Fibroblast of lung (primary cell): Measurements from ENCODE around the gene ATP13A2. TPM values are rescaled to one million over a fixed set of nuclear protein-coding genes. Genes with fewer than 3 reads are reported as not detected.
"Not testable (repeated sequence)": the region's sequence is repeated elsewhere in the genome, so short reads cannot be mapped to it uniquely, and the experiment has no call there.

Experiments used
- DNase-seq, 2 donors: peaks; one replicate each; pipeline versions ENCODE4 v3.0.0 to v3.0.0-alpha.2; 2010; ENCODE audit warnings: low read depth in 2 of 2
- H2AFZ ChIP-seq: 2 replicates; pipeline ENCODE4 v1.5.1; 2012; ENCODE audit warnings: low read length, control low read depth, inconsistent platforms
- H3K27ac ChIP-seq: 2 replicates; pipeline ENCODE4 v1.5.1; 2011; ENCODE audit warnings: low read length, control low read depth; ENCODE audit not compliant: insufficient read depth
- H3K27me3 ChIP-seq: 2 replicates; pipeline ENCODE4 v1.5.1; 2011; ENCODE audit warnings: mild to moderate bottlenecking, low read length; ENCODE audit not compliant: control insufficient read depth, insufficient read depth
- H3K36me3 ChIP-seq: 2 replicates; pipeline ENCODE4 v1.5.1; 2011; ENCODE audit warnings: low read length; ENCODE audit not compliant: control insufficient read depth, insufficient read depth
- H3K4me1 ChIP-seq: 2 replicates; pipeline ENCODE4 v1.5.1; 2011; ENCODE audit warnings: low read length; ENCODE audit not compliant: control insufficient read depth, insufficient read depth; ENCODE audit errors: extremely low read depth
- H3K4me2 ChIP-seq: 2 replicates; pipeline ENCODE4 v1.5.1; 2011; ENCODE audit warnings: low read length, control low read depth; ENCODE audit not compliant: insufficient read depth; ENCODE audit errors: extremely low read depth
- H3K4me3 ChIP-seq, 4 experiments: fragments of 200-600 bp in 1 of 4; sonication (generic) in 1 of 4; replicated peaks in 1 of 4; 2 replicates each; pipeline ENCODE4 v1.5.1; 2011 to 2016; ENCODE audit warnings: low read length in 4 of 4, low read depth in 3 of 4, mild to moderate bottlenecking in 3 of 4, control low read depth in 2 of 4, inconsistent platforms in 1 of 4, mixed read lengths in 1 of 4; ENCODE audit not compliant: insufficient read depth in 1 of 4; ENCODE audit errors: control extremely low read depth in 1 of 4
- H3K79me2 ChIP-seq: 2 replicates; pipeline ENCODE4 v1.5.1; 2012; ENCODE audit warnings: mild to moderate bottlenecking, low read length, inconsistent platforms; ENCODE audit not compliant: control insufficient read depth, insufficient read depth
- H3K9ac ChIP-seq: 2 replicates; pipeline ENCODE4 v1.5.1; 2011; ENCODE audit warnings: mild to moderate bottlenecking, low read length, control low read depth; ENCODE audit not compliant: insufficient read depth
- H3K9me3 ChIP-seq: 2 replicates; pipeline ENCODE4 v1.5.1; 2012; ENCODE audit warnings: low read depth, low read length; ENCODE audit not compliant: control insufficient read depth, insufficient read depth
- H4K20me1 ChIP-seq: 2 replicates; pipeline ENCODE4 v1.5.1; 2011; ENCODE audit warnings: low read length; ENCODE audit not compliant: control insufficient read depth, insufficient read depth; ENCODE audit errors: extremely low read depth
- CTCF ChIP-seq, 2 donors: IDR thresholded peaks in 1 of 2; conservative IDR thresholded peaks in 1 of 2; 1 replicate in 1 of 2; 2 replicates in 1 of 2; pipeline ENCODE4 v1.5.1; 2011 to 2012; ENCODE audit warnings: low read length in 2 of 2, control low read depth in 1 of 2, inconsistent platforms in 1 of 2, low read depth in 1 of 2, mild to moderate bottlenecking in 1 of 2
- EZH2 ChIP-seq: IDR thresholded peaks from 2 replicates; pipeline ENCODE4 v1.5.1; 2012; ENCODE audit warnings: low read length, control low read depth, mild to moderate bottlenecking; ENCODE audit errors: missing control alignments
- polyA plus RNA-seq, 2 donors: library from polyadenylated mRNA; depleted of rRNA in 1 of 2; stranded (reverse) in 1 of 2; unstranded in 1 of 2; fragments of >200 nt; gene quantifications; 2 replicates each; pipeline ENCODE4 v1.2.1, GENCODE V29; 2011 to 2012; ENCODE audit warnings: missing spikeins in 1 of 2
- total RNA-seq: library from RNA; depleted of rRNA; stranded (reverse); fragments of >200 nt; gene quantifications from 2 replicates; pipeline ENCODE4 v1.2.1, GENCODE V29; 2014

The ATP13A2 gene
- total and polyA plus RNA-seq, 2 donors (not counting 1 experiment from before 2014, with no cell fraction given) = 6.5 to 10.9 TPM

DNA sequence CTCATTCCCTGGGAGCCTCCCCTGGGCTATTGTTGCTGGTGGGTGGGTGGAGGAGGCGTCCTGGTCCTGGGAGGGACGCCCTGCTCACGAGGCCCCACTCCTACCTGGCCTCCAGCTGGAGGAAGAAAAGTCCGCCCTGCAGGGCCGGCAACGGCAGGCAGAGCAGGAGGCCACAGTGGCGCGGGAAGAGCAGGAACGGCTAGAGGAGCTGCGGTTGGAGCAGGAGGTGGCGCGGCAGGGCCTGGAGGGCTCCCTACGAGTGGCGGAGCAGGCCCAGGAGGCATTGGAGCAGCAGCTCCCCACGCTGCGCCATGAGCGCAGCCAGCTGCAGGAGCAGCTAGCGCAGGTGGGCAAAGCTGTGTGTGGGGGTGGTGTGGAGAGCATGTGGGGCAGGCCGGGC is 65.1 kb downstream of the ATP13A2 start:
- DNase-seq = no peak
- no peak for TF ChIP-seq EZH2
- TF ChIP-seq CTCF (conservative IDR thresholded peaks at IDR 0.05 in 1 of 2, IDR thresholded peaks at IDR 0.05 in 1 of 2; ENCODE audit: low read depth in 1 of 2, low read length in 2 of 2) = no peak
- no peak overlapping the region for H3K27ac ChIP-seq
- H2AFZ ChIP-seq = no peak overlapping the region
- no peaks in the 10 kb centered on the region for H4K20me1 ChIP-seq
- no peaks in the 10 kb centered on the region for H3K27me3 ChIP-seq
- H3K4me1 ChIP-seq = no peaks in the 10 kb centered on the region
- H3K4me3 ChIP-seq = no peak overlapping the region
- H3K4me2 ChIP-seq = no peak overlapping the region
- H3K9ac ChIP-seq = no peak overlapping the region
- no peaks in the 10 kb centered on the region for H3K9me3 ChIP-seq
- no peaks in the 10 kb centered on the region for H3K36me3 ChIP-seq
- H3K79me2 ChIP-seq = no peaks in the 10 kb centered on the region

DNA sequence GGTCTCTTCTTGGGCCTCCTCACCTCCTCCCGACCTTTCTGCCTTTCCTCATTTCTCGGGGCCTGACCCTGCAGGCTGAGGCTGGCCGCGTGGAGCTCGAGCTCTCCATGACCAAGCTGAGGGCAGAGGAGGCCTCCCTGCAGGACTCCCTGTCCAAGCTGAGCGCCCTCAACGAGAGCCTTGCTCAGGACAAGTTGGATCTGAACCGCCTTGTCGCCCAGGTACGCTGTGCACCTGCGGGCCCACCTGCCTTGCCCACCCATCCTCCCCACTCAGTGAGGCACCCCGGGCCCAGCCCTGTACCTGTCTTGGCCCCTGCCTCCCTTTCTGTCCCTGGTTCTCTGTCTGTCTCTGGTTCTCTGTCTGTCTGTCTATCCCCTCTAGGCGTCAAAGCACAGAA is 65.5 kb downstream of the ATP13A2 start:
- H3K79me2 ChIP-seq, H4K20me1 ChIP-seq, H3K36me3 ChIP-seq, H3K27ac ChIP-seq, H3K9me3 ChIP-seq, H3K9ac ChIP-seq, H3K4me2 ChIP-seq, H3K4me1 ChIP-seq, H3K4me3 ChIP-seq, H3K27me3 ChIP-seq, H2AFZ ChIP-seq, DNase-seq: not testable (repeated sequence)

- H3K9me3 ChIP-seq = not testable (repeated sequence)
Measured at GRCh38 chr1:16945512-16945911, 66.2 kb downstream of the ATP13A2 start.

GRCh38 chr1:16944038-16944437 is 67.7 kb downstream of the ATP13A2 start:
- no peaks in the 10 kb centered on the region for H3K36me3 ChIP-seq
- H3K27ac ChIP-seq = no peak overlapping the region
- no peak for DNase-seq
- H2AFZ ChIP-seq = no peak overlapping the region
- H3K27me3 ChIP-seq = no peaks in the 10 kb centered on the region
- no peaks in the 10 kb centered on the region for H3K4me1 ChIP-seq
- TF ChIP-seq EZH2 (no peak), CTCF (conservative IDR thresholded peaks at IDR 0.05 in 1 of 2, IDR thresholded peaks at IDR 0.05 in 1 of 2; ENCODE audit: low read depth in 1 of 2, low read length in 2 of 2) (no peak)
- no peaks in the 10 kb centered on the region for H3K9me3 ChIP-seq
- H4K20me1 ChIP-seq = no peaks in the 10 kb centered on the region
- H3K4me3 ChIP-seq = no peak overlapping the region
- H3K4me2 ChIP-seq = no peak overlapping the region
- no peak overlapping the region for H3K9ac ChIP-seq
- no peaks in the 10 kb centered on the region for H3K79me2 ChIP-seq

More at GRCh38 chr1:16945512-16945911, 66.2 kb downstream of the ATP13A2 start:
- not testable (repeated sequence) for H3K79me2 ChIP-seq, H3K36me3 ChIP-seq, H3K9ac ChIP-seq, DNase-seq, H2AFZ ChIP-seq, H3K4me1 ChIP-seq, H3K4me2 ChIP-seq, H3K27me3 ChIP-seq, H3K4me3 ChIP-seq, H4K20me1 ChIP-seq, H3K27ac ChIP-seq

DNA sequence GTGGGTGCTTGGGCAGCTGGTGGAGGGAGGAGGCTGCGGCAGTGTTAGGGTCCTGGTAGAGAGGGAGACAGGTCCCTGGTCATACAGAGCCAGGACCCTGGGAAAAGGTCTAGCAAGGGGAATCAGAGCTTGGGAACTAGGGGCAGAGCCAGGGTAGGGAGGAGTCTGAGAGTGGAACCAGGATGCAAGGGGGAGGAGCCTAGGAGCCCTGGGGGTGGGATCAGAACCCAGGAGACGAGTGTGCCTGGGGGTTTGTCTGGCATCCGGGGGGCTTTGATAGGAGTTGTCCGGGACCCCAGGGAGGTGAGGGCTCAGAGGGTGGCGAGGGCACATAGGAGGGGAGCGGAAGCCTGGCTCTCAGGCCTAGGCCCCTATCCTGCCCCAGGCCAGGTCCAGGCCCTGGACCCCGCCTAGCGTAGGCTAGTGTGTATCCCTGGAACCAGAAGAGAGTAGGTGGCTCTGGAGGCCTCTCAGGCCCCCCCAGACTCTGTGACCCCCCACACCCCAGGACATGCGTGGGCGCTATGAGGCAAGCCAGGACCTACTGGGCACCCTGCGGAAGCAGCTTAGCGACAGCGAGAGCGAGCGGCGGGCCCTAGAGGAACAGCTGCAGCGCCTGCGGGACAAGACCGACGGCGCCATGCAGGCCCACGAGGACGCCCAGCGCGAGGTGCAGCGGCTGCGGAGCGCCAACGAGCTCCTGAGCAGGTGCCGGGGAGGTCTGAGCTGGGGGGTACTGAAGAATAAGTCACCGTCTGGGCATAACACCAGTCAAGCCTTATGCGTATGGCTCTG is 72.1 kb downstream of the ATP13A2 start:
- not testable (repeated sequence) for H3K9ac ChIP-seq, H3K79me2 ChIP-seq, H4K20me1 ChIP-seq, H3K36me3 ChIP-seq, H3K4me2 ChIP-seq, DNase-seq, H3K9me3 ChIP-seq, H3K4me3 ChIP-seq, H3K4me1 ChIP-seq, H2AFZ ChIP-seq, H3K27me3 ChIP-seq, H3K27ac ChIP-seq
